ENCODE data around the gene PSMG3.
"Not testable (repeated sequence)": the region's sequence is repeated elsewhere in the genome, so short reads cannot be mapped to it uniquely, and the experiment has no call there.

GRCh38 chr7:1519322-1519922 is 50.4 kb downstream of the PSMG3 start:
- TF ChIP-seq FOXM1 (IDR thresholded peaks at IDR 0.05; ENCODE audit: borderline replicate concordance); L3MBTL2 (conservative IDR thresholded peaks at IDR 0.05); HDGF (IDR thresholded peaks at IDR 0.05; ENCODE audit: borderline replicate concordance); FOXA1 (IDR thresholded peaks at IDR 0.05); ZNF384 (IDR thresholded peaks at IDR 0.05): not testable (repeated sequence)

Measured in HEK293T (cell line).